HG03175 (cell line): Measurements from ENCODE around the gene ZNF564.
"Not testable (repeated sequence)": the region's sequence is repeated elsewhere in the genome, so short reads cannot be mapped to it uniquely, and the experiment has no call there.

Experiments
- ATAC-seq: cut with Tn5 transposase; IDR thresholded peaks from one replicate; pipeline ENCODE4 v1.9.1; 2021; ENCODE audit warnings: mild to moderate bottlenecking, moderate library complexity; ENCODE audit not compliant: unreplicated experiment

Gene ZNF564

GRCh38 chr19:12497032-12497431 is 54.2 kb downstream of the ZNF564 start:
- no peak for ATAC-seq

- no peak for ATAC-seq
Observed at GRCh38 chr19:12496480-12496879, 54.8 kb downstream of the ZNF564 start.

GRCh38 chr19:12495002-12495802 is 56.1 kb downstream of the ZNF564 start:
- peak; percentile 87 for ATAC-seq

GRCh38 chr19:12494260-12494860 is 56.9 kb downstream of the ZNF564 start:
- ATAC-seq = no peak

- not testable (repeated sequence) for ATAC-seq
Observed at GRCh38 chr19:12486265-12486783, 65.0 kb downstream of the ZNF564 start.

DNA sequence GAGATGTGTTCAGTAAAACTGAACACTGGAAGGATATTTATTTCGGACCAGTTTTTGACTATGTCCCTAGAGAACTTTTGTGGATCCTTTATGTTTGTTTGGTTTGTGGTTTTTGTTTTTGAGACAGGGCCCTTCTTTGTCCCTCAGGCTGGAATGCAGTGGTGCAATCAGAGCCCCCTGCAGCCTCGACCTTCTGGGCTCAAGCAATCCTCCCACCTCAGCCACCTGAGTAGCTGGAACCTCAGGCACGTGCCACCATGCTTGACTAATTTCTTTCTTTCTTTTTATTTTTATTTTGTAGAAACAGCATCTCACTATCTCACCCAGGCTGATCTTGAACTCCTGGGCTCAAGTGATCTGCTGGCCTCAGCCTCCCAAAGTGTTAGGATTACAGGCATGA is 65.7 kb downstream of the ZNF564 start:
- no peak for ATAC-seq

GRCh38 chr19:12485052-12485416 is 66.2 kb downstream of the ZNF564 start:
- peak; percentile 17 for ATAC-seq

- ATAC-seq = peak; percentile 94
Observed at GRCh38 chr19:12484371-12485051, 66.8 kb downstream of the ZNF564 start, which contains the start of gene ZNF709. ZNF709 (minus strand) TSS chr19:12484816; CDS start chr19:12484657, 159 bp downstream.

DNA sequence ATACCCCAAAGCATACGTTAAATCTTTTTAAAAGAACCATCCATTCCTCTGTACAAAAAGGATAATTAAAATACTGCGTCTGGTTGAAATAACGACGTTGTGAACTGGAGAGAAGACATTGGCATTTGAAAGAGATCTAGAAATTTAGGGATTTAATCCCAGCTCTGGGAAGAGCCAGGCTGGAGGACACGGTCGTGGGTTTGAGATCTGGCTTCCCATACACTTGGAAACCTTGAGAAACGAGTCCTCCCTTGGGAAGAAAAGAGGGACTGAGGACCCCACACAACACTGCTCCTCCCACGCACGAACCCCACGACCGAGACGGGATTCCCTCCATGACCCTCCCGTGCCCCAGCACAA is 67.3 kb downstream of the ZNF564 start:
- ATAC-seq = no peak

GRCh38 chr19:12482509-12482886 is 68.8 kb downstream of the ZNF564 start:
- no peak for ATAC-seq

GRCh38 chr19:12481781-12482508 is 69.3 kb downstream of the ZNF564 start:
- ATAC-seq = no peak

- ATAC-seq = no peak
Observed at GRCh38 chr19:12478234-12478941, 72.9 kb downstream of the ZNF564 start.
